ENCODE results near the gene RPS26.
A peak's percentile ranks its signal among the peaks of the same experiment; 100 is the strongest.
"Not testable (repeated sequence)": the region's sequence is repeated elsewhere in the genome, so short reads cannot be mapped to it uniquely, and the experiment has no call there.

The RPS26 gene

GRCh38 chr12:56021889-56022497 is 19.7 kb upstream of the RPS26 start:
- DNase-seq: no peak

- no peak for DNase-seq
These were observed 13.1 kb upstream of the RPS26 start for GRCh38 chr12:56028511-56029165.

- no peak for DNase-seq
These were observed 12.6 kb upstream of the RPS26 start for GRCh38 chr12:56029166-56029519.

- DNase-seq: peak; percentile 38
These were observed 11.9 kb upstream of the RPS26 start for GRCh38 chr12:56029666-56030293.

DNA sequence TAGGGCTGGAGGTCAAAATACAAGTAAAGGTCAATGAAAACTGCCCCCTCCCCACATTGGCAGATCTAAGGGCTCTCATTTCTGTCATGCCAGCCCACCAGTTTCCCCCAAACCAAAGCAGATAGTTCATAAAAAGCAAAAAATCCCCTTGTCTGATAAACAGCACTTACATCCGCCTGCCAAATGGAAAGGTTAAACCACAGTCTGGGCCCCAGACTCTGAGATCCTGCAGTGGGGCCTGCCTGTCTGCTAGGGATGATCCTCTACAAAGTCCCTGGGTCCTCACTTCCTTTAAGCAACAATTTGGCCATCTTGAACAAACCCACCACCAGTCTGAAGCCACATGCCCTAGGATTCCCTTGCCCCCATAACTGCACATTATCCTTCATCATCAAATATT is 9.7 kb upstream of the RPS26 start:
- DNase-seq: no peak

DNA sequence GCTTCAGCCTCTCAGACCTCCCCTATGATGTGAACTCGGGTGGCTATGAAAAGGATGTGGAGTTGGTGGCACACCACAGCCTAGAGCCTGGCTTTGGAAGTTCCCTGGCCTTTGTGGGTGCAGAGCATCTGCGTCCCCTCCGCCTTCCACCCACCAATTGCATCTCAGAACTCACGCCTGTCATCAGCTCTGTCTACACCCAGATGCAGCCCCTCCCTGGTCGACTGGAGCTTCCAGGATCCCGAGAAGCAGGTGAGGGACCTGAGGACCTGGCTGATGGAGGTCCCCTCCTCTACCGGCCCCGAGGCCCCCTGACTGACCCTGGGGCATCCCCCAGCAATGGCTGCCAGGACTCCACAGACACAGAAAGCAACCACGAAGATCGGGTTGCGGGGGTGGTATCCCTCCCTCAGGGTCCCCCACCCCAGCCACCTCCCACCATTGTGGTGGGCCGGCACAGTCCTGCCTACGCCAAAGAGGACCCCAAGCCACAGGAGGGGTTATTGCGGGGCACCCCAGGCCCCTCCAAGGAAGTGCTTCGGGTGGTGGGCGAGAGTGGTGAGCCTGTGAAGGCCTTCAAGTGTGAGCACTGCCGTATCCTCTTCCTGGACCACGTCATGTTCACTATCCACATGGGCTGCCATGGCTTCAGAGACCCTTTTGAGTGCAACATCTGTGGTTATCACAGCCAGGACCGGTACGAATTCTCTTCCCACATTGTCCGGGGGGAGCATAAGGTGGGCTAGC is 7.0 kb upstream of the RPS26 start:
- no peak for DNase-seq

GRCh38 chr12:56037161-56037560 is 4.6 kb upstream of the RPS26 start:
- no peak for DNase-seq

- no peak for DNase-seq
These were observed 3.6 kb upstream of the RPS26 start for GRCh38 chr12:56038022-56038655.

- DNase-seq: no peak
These were observed 1.6 kb upstream of the RPS26 start for GRCh38 chr12:56040151-56040550.

DNA sequence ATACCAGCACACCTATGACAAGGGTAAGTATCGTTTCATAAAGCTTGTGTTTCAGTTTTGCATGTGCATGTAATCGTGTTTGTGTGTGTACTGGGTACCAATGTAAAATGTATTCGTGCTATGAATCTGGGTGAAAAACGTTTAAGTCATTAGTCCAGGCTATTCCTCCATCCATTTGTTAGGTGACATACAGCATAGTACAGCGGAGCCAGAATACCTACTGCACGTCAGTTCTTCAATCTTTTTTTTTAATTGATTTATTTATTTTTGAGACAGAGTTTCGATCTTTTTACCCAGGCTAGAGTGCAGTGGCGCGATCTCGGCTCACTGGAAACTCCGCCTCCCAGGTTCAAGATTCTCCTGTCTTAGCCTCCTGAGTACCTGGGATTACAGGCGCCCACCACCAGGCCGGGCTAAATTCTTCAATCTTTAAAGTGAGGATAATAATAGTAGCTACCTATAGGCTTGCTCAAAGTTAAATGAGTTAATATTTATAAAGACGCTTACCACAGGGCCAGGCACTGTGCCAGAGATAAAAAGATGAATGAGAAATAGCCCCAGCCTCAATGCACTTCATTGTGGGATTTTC is 661 bp upstream of the RPS26 start:
- no peak for DNase-seq

DNA sequence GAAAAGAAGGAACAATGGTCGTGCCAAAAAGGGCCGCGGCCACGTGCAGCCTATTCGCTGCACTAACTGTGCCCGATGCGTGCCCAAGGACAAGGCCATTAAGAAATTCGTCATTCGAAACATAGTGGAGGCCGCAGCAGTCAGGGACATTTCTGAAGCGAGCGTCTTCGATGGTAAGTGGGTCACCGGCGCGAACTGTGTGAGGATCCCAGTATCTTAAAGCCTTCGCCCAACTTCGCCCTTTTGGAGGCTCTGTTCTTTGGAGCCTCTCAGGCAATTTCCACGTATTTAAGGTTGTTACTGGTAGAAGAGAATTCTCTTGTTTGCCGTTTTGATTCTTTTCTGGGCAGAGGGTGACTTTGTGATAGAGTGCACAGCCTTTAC is 704 bp downstream of the RPS26 start:
- DNase-seq: not testable (repeated sequence)

- no peak for DNase-seq
These were observed 1.1 kb downstream of the RPS26 start for GRCh38 chr12:56042843-56043242.

DNA sequence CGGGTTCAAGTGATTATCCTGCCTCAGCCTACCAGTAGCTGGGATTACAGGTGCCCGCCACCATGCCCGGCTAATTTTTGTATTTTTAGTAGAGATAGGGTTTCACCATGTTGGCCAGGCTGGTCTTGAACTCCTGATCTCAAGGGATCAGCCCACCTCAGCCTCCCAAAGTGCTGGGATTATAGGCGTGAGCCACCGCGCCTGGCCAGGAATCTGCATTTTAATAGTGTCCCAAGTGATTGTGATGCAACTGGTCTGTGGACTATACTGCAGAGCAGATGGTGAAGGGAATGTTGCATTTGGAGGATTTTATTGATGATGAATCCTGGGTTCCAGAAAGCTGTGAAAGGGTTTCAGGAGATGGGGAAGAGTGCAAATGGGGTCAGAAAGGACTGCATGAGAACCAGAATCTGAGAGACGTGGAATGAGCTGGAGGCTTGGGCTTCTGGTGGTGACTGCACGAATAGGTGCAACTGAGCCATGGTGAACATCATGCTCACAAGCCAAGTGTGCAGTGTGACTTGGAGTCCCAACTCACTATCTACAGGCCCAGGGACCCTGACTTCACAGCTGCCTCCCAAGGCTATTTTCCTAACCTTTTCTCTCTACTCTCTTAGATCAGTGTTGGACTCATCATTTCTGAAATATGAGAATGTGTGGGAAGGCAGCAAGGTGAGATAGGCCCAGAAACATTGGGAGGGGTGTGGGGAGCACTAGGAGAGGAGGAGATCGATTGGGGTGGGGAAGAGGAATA is 4.5 kb downstream of the RPS26 start:
- no peak for DNase-seq

GRCh38 chr12:56053407-56053893 is 11.7 kb downstream of the RPS26 start:
- no peak for DNase-seq

GRCh38 chr12:56059964-56060363 is 18.2 kb downstream of the RPS26 start:
- DNase-seq: not testable (repeated sequence)

- DNase-seq: no peak
These were observed 20.3 kb downstream of the RPS26 start for GRCh38 chr12:56061982-56062381.

GRCh38 chr12:56062996-56063395 is 21.3 kb downstream of the RPS26 start:
- DNase-seq: no peak

GRCh38 chr12:56071648-56072047 is 29.9 kb downstream of the RPS26 start:
- DNase-seq: no peak

DNA sequence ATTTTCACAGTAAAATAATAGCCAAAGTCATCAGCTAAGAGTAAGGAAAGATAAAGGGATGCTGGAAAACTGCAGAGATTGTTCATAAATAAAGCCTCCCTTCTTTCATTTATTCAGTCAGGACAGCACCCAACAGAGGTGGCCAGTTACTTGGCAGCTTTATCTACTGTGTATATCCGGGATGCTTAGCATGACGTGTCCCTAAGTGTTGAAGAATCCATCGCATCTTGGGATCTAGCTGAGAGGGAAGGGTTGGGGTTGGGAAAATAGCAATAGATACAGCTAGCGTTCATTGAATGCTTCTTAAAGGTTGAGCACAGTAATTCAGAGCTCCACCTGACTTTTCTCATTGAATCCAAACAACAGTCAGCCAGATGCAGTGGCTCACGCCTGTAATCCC is 32.7 kb downstream of the RPS26 start:
- no peak for DNase-seq

DNA sequence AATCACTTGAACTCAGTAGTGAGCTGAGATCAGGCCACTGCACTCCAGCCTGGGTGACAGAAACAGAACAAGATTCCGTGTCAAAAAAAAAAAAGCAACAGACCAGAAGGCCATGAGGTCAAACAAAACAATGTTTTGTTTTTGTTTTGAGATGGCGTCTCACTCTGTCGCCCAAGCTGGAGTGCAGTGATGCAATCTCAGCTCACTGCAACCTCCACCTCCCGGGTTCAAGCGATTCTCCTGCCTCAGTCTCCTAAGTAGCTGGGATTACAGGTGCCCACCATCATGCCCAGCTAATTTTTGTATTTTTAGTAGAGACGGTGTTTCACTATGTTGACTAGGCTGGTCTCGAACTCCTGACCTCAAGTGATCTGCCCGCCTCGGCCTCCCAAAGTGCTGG is 36.2 kb downstream of the RPS26 start:
- DNase-seq: not testable (repeated sequence)

GRCh38 chr12:56078427-56078826 is 36.7 kb downstream of the RPS26 start:
- no peak for DNase-seq

Data from stimulated activated CD4-positive, alpha-beta T cell treated with anti-CD3 and anti-CD28 coated beads, Interleukin-4, amount 100 ng/mL, for 1 hour (primary cell).